Measurements from ENCODE around the gene RXRA. TPM values are rescaled to one million over a fixed set of nuclear protein-coding genes. Genes with fewer than 3 reads are reported as not detected.

Gene RXRA
- total and polyA plus RNA-seq, 2 of the 13 experiments (the other 11 are each of a cell fraction or from before 2014, with no cell fraction given): 18.9 to 29.2 TPM

GRCh38 chr9:134328341-134328840 lies 2.1 kb downstream of the RXRA start (continued):
- TF ChIP-seq U2AF2 (IDR thresholded peaks at IDR 0.05; ENCODE audit: low read depth, low read length) (no peak), ZNF263 (CRISPR knock-in tag; IDR thresholded peaks at IDR 0.05) (no peak; the same call in 1 of the 2 replicates), ZNF710 (CRISPR knock-in tag; IDR thresholded peaks at IDR 0.05; ENCODE audit: borderline replicate concordance) (no peak), SMAD9 (CRISPR knock-in tag; IDR thresholded peaks at IDR 0.05) (no peak), HMGXB3 (CRISPR knock-in tag; IDR thresholded peaks at IDR 0.05; ENCODE audit: borderline replicate concordance) (no peak; the same call in 1 of the 2 replicates), HNRNPL (IDR thresholded peaks at IDR 0.05; ENCODE audit: low read depth, low read length) (peak; percentile 5; the same call in 1 of the 2 replicates), ZFP36L2 (CRISPR knock-in tag; IDR thresholded peaks at IDR 0.05) (no peak), ZSCAN25 (CRISPR knock-in tag; IDR thresholded peaks at IDR 0.05) (no peak), SOX6 (IDR thresholded peaks at IDR 0.05) (no peak), SOX6 (CRISPR knock-in tag; IDR thresholded peaks at IDR 0.05) (peak; percentile 30; the same call in 1 of the 2 replicates), HDAC2 (CRISPR knock-in tag; IDR thresholded peaks at IDR 0.05) (peak; percentile 80), NCOA5 (CRISPR knock-in tag; IDR thresholded peaks at IDR 0.05) (no peak), ZNF180 (CRISPR knock-in tag; IDR thresholded peaks at IDR 0.05; ENCODE audit: borderline replicate concordance, low read depth) (no peak), KDM5B (CRISPR knock-in tag; IDR thresholded peaks at IDR 0.05; ENCODE audit: borderline replicate concordance) (no peak), MAZ (IDR thresholded peaks at IDR 0.05; ENCODE audit: borderline replicate concordance, low read depth, low read length) (0 out of 2 replicates have a peak, but pooled peaks have one; percentile 37), MAZ (CRISPR knock-in tag; IDR thresholded peaks at IDR 0.05; ENCODE audit: low read depth) (no peak), HOXA3 (CRISPR knock-in tag; IDR thresholded peaks at IDR 0.05) (peak; percentile 11; the same call in 1 of the 2 replicates), TBP (CRISPR knock-in tag; IDR thresholded peaks at IDR 0.05) (no peak), HNRNPLL (IDR thresholded peaks at IDR 0.05; ENCODE audit: low read depth, low read length, poor library complexity, severe bottlenecking) (peak; percentile 12), LRRFIP1 (CRISPR knock-in tag; conservative IDR thresholded peaks at IDR 0.05) (no peak), ZFAT (CRISPR knock-in tag; conservative IDR thresholded peaks at IDR 0.05) (no peak), ZNF550 (CRISPR knock-in tag; IDR thresholded peaks at IDR 0.05; ENCODE audit: borderline replicate concordance) (no peak), ZNF672 (CRISPR knock-in tag; IDR thresholded peaks at IDR 0.05) (no peak)
